ENCODE results near the gene TNFRSF1A. TPM values are rescaled to one million over a fixed set of nuclear protein-coding genes. Genes with fewer than 3 reads are reported as not detected.

Gene TNFRSF1A
- polyA plus RNA-seq, 1 experiment: 217 TPM

- Histone ChIP-seq H3K36me3 (ENCODE audit: control insufficient read depth, insufficient read depth, low read length) (peaks cover 7% of the 10 kb centered on the region), H3K27me3 (ENCODE audit: control insufficient read depth, insufficient read depth, low read length) (no peaks in the 10 kb centered on the region), H3K4me3 (ENCODE audit: low read depth, low read length) (no peak overlapping the region)
- no peak for DNase-seq (ENCODE audit: low read depth)
- CTCF ChIA-PET: interaction anchor here (0.7 to 2.0 kb wide), 3 partner anchors 22 to 86 kb away, joined by 3 to 8 read pairs (median 4); no protein-coding TSS in a partner anchor
- no peak for TF ChIP-seq CTCF (IDR thresholded peaks at IDR 0.05; ENCODE audit: insufficient read depth, low read depth, low read length)
- POLR2A ChIA-PET: no interaction called here
Measured at GRCh38 chr12:6382371-6382770, 40.5 kb upstream of the TNFRSF1A start.

DNA sequence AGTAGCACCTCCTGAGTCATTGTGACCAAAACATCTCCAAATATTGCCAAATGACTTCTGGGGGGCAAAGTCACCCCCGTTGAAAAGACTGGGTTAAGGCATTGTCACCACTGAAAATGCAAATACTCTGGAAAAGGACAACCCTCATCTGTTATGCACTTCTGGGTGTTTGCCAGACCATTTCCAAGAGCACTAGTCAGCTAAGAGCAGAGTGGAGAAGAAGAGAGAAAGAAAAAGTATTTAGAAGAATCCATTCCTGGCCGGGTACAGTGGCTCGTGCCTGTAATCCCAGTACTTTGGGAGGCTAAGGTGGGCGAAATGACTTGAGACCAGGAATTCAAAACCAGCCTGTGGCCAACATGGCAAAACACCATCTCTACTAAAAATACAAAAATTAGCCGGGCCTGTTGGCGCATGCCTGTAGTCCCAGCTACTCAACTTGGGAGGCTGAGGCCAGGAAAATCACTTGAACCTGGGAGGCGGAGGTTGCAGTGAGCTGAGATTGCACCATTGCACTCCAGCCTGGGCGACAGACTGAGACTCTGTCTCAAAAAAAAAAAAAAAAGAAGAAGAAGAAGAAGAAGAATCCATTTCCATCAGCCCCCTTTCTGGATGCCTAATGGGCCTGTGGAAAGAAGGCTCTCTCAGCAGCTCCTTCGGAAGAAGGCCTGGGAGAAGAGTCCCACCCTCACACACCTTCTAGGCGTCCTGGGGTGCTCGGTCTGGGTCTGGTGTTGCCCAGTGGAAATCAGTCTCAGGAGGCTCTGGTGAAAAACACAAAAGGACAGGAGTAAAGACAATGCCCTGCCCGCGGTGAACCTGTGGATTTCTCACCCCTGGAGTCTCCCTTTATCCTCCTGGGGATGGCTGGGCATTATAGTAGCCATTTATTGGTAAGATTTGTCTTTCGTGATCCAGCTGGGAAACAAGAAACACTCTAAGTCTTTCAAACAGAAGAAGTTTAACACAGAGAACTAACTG, 38.6 kb upstream of the TNFRSF1A start:
- H3K27me3 ChIP-seq (ENCODE audit: control insufficient read depth, insufficient read depth, low read length): no peaks in the 10 kb centered on the region
- ChIA-PET CTCF (interaction anchor here (0.8 to 1.0 kb wide), 2 partner anchors 10 to 45 kb away, joined by 3 read pairs; no protein-coding TSS in a partner anchor), POLR2A (no interaction called here)
- no peak overlapping the region for H3K4me3 ChIP-seq (ENCODE audit: low read depth, low read length)
- no peak for DNase-seq (ENCODE audit: low read depth)
- TF ChIP-seq CTCF (IDR thresholded peaks at IDR 0.05; ENCODE audit: insufficient read depth, low read depth, low read length): no peak
- H3K36me3 ChIP-seq (ENCODE audit: control insufficient read depth, insufficient read depth, low read length): peaks cover 1% of the 10 kb centered on the region

DNA sequence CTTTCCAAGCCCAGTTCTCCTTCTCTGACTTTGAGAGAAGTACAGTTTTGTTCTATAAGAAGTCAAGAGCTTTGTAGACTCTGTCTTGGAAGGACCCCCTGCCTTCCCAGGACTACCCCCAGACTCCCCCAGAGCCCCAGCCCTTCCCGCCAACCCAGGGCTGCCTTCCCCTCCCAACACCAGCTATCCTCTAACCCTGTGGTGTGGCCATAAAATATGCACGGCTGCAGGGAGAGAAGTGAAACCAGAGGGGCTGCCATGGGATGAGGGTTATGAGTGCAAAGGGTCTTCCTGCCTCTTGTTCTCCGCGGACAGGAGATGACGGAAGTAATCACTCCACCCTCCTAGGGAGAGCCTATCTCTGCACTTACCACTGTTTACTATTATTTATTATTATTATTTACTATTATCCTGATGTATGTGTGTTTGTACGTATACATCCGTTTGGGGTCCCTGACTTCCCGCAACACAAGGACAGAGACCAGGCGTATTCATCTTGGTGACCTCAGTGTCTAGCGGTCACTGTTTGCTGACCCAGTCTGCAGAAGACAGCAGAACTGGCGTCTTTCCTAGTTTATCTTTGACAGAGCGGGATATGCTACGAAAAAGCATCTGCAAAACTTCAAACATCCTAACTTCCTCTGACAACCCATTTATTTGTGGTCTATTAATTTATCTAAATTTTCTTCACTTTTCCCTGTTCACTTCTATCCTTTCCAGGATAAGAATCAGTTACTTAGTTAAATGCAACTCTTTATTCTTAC, 37.0 kb upstream of the TNFRSF1A start:
- H3K36me3 ChIP-seq (ENCODE audit: control insufficient read depth, insufficient read depth, low read length): no peaks in the 10 kb centered on the region
- no peak for TF ChIP-seq CTCF (IDR thresholded peaks at IDR 0.05; ENCODE audit: insufficient read depth, low read depth, low read length)
- ChIA-PET CTCF (interaction anchor here (1.0 kb wide), 1 partner anchor 8 kb away, joined by 3 read pairs; no protein-coding TSS in a partner anchor), POLR2A (no interaction called here)
- H3K4me3 ChIP-seq (ENCODE audit: low read depth, low read length): no peak overlapping the region
- no peaks in the 10 kb centered on the region for H3K27me3 ChIP-seq (ENCODE audit: control insufficient read depth, insufficient read depth, low read length)
- no peak for DNase-seq (ENCODE audit: low read depth)

DNA sequence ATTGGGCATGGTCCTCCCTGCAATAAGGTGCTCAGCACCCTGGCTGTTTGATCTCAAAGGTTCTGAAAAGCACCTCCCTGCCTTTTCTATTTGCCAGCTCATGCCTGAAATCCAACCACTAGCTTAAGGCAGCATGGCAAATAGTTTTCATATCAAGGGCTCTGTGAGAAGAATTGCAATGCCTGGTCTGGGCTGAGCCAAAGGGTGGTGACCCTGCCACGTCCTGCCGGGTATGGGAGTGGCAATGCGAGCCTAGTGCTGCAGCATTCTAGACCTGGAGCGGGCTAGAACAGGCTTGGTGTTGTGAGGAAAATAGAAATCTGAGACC, 35.8 kb upstream of the TNFRSF1A start:
- ChIA-PET CTCF (no interaction called here), POLR2A (interaction anchor here (0.5 kb wide), 1 partner anchor 93 kb away, joined by 5 read pairs; no protein-coding TSS in a partner anchor)
- H3K27me3 ChIP-seq (ENCODE audit: control insufficient read depth, insufficient read depth, low read length): no peaks in the 10 kb centered on the region
- H3K4me3 ChIP-seq (ENCODE audit: low read depth, low read length): no peak overlapping the region
- TF ChIP-seq CTCF (IDR thresholded peaks at IDR 0.05; ENCODE audit: insufficient read depth, low read depth, low read length): no peak
- DNase-seq (ENCODE audit: low read depth): no peak
- no peaks in the 10 kb centered on the region for H3K36me3 ChIP-seq (ENCODE audit: control insufficient read depth, insufficient read depth, low read length)

Data from BJ (cell line).